ENCODE results near the gene LMF2.

LMF2 gene

GRCh38 chr22:50529416-50529896 lies 22.0 kb upstream of the LMF2 start:
- peak overlapping the region; percentile 62 for H3K4me3 ChIP-seq (replicated peaks; ENCODE audit: low read depth, low read length)
- DNase-seq (ENCODE audit: low read depth): no peak
- TF ChIP-seq CTCF (IDR thresholded peaks at IDR 0.05; ENCODE audit: low read length, missing control alignments): no peak

- peak overlapping the region; percentile 62 for H3K4me3 ChIP-seq (replicated peaks; ENCODE audit: low read depth, low read length)
- DNase-seq (ENCODE audit: low read depth): no peak
- no peak for TF ChIP-seq CTCF (IDR thresholded peaks at IDR 0.05; ENCODE audit: low read length, missing control alignments)
Measured at GRCh38 chr22:50528682-50529415, 21.3 kb upstream of the LMF2 start.

GRCh38 chr22:50527921-50528681 lies 20.6 kb upstream of the LMF2 start:
- no peak overlapping the region for H3K4me3 ChIP-seq (replicated peaks; ENCODE audit: low read depth, low read length)
- DNase-seq (ENCODE audit: low read depth): no peak
- no peak for TF ChIP-seq CTCF (IDR thresholded peaks at IDR 0.05; ENCODE audit: low read length, missing control alignments)

GRCh38 chr22:50526834-50527801 lies 19.6 kb upstream of the LMF2 start:
- H3K4me3 ChIP-seq (replicated peaks; ENCODE audit: low read depth, low read length): peak overlapping the region; percentile 74
- no peak for TF ChIP-seq CTCF (IDR thresholded peaks at IDR 0.05; ENCODE audit: low read length, missing control alignments)
- peak; percentile 49 for DNase-seq (ENCODE audit: low read depth)

- peak overlapping the region; percentile 74 for H3K4me3 ChIP-seq (replicated peaks; ENCODE audit: low read depth, low read length)
- peak; percentile 79 for DNase-seq (ENCODE audit: low read depth)
- TF ChIP-seq CTCF (IDR thresholded peaks at IDR 0.05; ENCODE audit: low read length, missing control alignments): no peak
Measured at GRCh38 chr22:50526108-50526833, 18.8 kb upstream of the LMF2 start.

GRCh38 chr22:50525858-50526107 lies 18.3 kb upstream of the LMF2 start:
- TF ChIP-seq CTCF (IDR thresholded peaks at IDR 0.05; ENCODE audit: low read length, missing control alignments): peak; percentile 11
- no peak for DNase-seq (ENCODE audit: low read depth)
- peak overlapping the region; percentile 74 for H3K4me3 ChIP-seq (replicated peaks; ENCODE audit: low read depth, low read length)
